GM13976 (cell line): Measurements from ENCODE around the gene HECW1.
"Not testable (repeated sequence)": the region's sequence is repeated elsewhere in the genome, so short reads cannot be mapped to it uniquely, and the experiment has no call there.

Experiments
- DNase-seq: peaks from one replicate; pipeline ENCODE4 v3.0.0; 2012; ENCODE audit warnings: low spot score
- CTCF ChIP-seq: IDR thresholded peaks from 2 replicates; pipeline ENCODE4 v1.5.1; 2012; ENCODE audit warnings: borderline replicate concordance, mild to moderate bottlenecking; ENCODE audit not compliant: insufficient read depth; ENCODE audit errors: extremely low read depth, missing control alignments, control extremely low read depth
- in situ Hi-C: fragments of 300-500 bp; cut with MboI; formaldehyde crosslinking; loops from one replicate; pipeline ENCODE4 v1.12.0; 2022; ENCODE audit warnings: low sequenced_read_pairs, mixed read lengths, inconsistent platforms; ENCODE audit not compliant: unreplicated experiment

HECW1 gene

GRCh38 chr7:43593010-43593409, 480.6 kb downstream of the HECW1 start:
- TF ChIP-seq CTCF = no peak
- in situ Hi-C loops = no loop called here
- no peak for DNase-seq

- in situ Hi-C loops = no loop called here
- TF ChIP-seq CTCF = no peak
- no peak for DNase-seq
Measured at GRCh38 chr7:43594020-43594419, 481.6 kb downstream of the HECW1 start.

GRCh38 chr7:43596426-43596825, 484.0 kb downstream of the HECW1 start:
- DNase-seq, in situ Hi-C loops: not testable (repeated sequence)

- in situ Hi-C loops = no loop called here
- TF ChIP-seq CTCF = no peak
- no peak for DNase-seq
Measured at GRCh38 chr7:43600056-43600455, 487.6 kb downstream of the HECW1 start.

- TF ChIP-seq CTCF = no peak
- DNase-seq = no peak
Measured at GRCh38 chr7:43602256-43602655, 489.8 kb downstream of the HECW1 start.

GRCh38 chr7:43604251-43604650, 491.8 kb downstream of the HECW1 start:
- in situ Hi-C loops = no loop called here
- no peak for TF ChIP-seq CTCF

More at GRCh38 chr7:43602256-43602655, 489.8 kb downstream of the HECW1 start:
- in situ Hi-C loops = no loop called here

GRCh38 chr7:43609097-43609496, 496.6 kb downstream of the HECW1 start:
- in situ Hi-C loops = no loop called here
- DNase-seq = no peak
- no peak for TF ChIP-seq CTCF

More at GRCh38 chr7:43604251-43604650, 491.8 kb downstream of the HECW1 start:
- DNase-seq = no peak
